Measurements from ENCODE around the gene HACD2.

The HACD2 gene

DNA sequence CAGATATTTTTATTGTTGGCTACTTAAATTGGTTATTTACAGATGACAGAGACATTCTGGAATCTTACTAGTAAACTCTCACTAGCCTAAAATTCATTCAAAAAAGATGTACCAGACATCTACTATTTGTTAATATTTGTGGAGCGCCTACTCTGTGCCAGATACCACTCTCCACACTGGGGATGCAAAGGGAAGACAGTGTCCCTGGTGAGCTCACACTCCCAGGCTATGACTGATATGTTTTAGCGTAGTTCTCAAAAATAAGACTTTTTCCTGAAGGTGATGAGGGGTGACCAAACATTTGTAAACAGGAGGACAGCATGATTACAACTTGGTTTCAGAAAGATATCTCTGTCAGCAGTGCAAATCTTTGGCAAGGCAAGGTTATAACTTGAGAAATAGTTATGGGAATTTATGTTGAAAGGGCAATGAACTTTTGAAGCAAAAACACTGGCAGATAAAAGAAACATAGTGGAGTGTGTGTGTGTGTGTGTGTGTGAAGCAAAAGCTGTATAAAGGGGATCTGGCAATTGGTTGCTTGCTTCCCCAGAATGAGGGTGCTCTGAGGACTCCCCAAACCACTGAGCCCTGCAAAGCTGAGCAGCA, 51.2 kb downstream of the HACD2 start:
- FAIRE-seq: no peak
- DNase-seq (ENCODE audit: insufficient read length, low spot score): no peak

DNA sequence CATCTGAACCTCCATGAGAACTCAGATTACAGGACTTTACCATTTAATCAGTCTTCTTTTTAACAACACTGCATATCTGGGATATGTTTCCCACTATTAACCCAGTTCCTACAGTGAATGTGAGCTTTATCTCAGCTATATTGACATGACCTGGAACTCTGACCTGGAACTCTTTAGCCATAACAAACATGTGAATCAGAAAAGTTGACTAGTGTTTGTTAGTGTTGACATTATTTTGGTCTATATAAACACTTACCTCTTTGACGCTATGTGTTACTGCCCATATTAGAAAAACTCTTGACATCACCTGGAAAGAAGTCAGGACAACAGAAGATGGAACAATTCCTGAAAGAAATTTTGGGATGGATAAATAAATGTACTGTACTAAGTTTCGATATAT, 56.7 kb downstream of the HACD2 start:
- no peak for FAIRE-seq

DNA sequence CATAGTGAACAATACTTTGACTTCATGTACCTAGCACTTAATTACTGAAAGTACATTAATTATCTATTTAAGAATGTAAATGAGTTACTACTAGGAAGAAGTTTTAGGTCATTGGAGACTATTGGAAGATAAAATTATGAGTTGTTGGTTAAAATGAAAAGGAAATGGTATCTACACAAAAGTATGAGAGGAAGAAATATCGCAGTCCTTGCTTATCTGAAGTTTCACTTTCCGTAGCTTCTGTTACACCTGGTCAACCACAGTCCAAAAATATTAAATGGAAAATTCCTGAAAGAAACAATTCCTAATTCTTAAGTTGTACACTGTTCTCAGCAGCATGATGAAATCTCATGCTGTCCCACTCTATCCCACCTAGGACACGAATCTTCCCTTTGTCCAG, 57.8 kb downstream of the HACD2 start:
- no peak for DNase-seq (ENCODE audit: insufficient read length, low spot score)
- FAIRE-seq: no peak

More for the DNA sequence above, 56.7 kb downstream of the HACD2 start:
- DNase-seq (ENCODE audit: insufficient read length, low spot score): no peak

DNA sequence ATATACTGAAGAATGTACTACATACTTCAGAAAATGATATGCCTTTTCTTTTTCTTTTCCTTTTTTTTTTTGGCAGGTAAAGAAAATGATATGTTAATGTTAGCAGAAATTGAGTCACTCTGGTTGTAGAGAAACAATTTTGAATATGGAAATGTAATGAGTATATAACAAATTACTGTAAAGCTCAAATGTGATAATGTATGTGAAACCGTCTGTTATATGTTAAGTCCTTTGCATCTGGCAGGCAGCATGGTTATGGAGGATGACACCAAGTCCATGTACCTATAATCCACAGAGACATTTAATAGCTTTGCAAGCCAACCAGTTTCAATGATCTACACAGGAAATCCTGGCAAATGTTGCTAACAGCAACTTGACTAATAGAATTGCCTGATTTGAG, 58.4 kb downstream of the HACD2 start:
- FAIRE-seq (no peak), DNase-seq (ENCODE audit: insufficient read length, low spot score) (no peak)

DNA sequence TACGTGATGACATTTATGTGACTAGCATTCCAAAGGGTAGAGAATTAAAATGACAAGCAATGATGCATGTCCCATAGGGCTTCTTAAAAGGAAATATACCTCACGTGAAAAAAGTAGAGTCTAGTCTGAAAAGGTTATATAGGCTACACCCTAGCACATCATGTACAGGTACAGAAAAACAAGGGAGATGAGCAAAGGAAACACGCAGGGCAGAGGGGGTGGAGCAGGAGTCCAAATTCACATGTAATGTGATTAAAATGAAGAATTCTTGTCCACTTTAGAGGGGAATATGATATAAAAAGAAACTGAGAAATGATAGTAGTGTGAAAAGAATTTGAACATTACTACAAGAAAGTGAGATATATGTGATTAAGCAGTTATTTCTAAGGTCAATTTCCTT, 59.4 kb downstream of the HACD2 start:
- FAIRE-seq: no peak

DNA sequence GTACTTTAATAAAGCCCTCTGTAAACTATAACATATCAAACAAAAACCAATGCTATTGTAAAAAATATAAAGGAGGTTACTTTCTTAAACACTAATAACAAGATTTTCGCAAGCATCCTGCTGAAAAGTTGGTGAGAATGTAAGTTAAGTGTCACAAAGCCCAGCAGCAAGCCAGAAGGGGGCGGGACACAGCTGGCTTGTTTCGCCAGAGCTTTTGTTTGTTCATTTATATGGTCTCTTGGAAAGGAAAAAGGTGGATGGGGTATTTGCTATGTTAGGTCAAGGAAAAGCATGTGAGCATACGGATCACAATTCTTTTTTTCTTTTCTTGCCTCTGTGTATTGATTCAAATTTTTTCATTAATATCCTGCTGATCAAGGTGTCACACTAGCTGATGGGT, 59.9 kb downstream of the HACD2 start:
- DNase-seq (ENCODE audit: insufficient read length, low spot score) (no peak), FAIRE-seq (no peak)

More for the DNA sequence above, 59.4 kb downstream of the HACD2 start:
- DNase-seq (ENCODE audit: insufficient read length, low spot score): no peak

DNA sequence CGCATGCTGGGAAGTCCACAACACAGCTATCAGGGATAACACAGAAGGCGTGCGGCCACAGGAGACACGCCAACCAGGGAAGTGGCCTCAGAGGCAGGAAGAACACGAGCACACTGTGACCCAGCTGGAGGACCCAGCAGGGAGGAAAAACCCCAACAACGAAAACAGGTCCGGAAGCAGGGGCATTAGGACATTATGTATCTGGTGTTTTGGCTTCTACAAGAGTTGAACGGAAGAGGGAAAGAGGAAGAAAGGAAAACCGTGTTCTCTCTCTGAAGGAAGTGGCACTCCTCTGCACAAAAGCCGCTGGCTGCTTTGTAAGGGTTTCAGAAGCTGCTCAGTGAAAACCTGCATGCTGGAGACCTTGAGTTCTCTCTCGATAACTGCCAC, 61.8 kb downstream of the HACD2 start:
- FAIRE-seq: no peak
- no peak for DNase-seq (ENCODE audit: insufficient read length, low spot score)

DNA sequence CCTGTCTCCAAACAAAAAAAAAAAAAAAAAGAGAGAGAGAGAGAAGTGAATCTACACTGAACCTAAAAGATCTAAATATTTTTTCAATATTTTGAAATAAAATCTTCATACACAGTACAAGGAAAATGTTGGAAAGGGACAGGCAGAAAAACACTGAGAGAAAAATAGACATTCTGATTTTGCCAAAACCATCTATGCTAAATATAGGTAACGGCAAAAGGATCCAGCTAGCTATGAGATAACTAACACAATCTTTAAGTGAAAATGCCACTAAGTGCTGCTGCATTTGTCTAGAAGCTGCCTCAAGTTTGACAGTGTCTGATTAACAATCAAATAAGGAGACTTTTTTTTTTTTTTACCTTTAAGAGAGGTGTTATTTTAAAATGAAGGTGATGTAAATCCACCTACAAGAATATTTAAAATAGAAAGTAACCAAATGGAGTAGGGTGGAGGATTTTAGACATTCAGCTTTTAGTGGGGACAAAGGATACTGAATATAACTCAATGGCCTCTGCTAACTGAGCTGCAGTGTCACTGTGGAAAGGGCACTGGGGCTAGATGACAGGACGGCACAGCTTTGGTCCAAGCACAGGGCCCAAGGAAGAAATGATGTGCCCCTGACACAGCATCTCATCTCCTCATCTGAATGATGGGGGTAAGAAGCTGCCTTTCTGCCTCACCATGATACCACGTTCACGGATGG, 62.4 kb downstream of the HACD2 start:
- no peak for FAIRE-seq

DNA sequence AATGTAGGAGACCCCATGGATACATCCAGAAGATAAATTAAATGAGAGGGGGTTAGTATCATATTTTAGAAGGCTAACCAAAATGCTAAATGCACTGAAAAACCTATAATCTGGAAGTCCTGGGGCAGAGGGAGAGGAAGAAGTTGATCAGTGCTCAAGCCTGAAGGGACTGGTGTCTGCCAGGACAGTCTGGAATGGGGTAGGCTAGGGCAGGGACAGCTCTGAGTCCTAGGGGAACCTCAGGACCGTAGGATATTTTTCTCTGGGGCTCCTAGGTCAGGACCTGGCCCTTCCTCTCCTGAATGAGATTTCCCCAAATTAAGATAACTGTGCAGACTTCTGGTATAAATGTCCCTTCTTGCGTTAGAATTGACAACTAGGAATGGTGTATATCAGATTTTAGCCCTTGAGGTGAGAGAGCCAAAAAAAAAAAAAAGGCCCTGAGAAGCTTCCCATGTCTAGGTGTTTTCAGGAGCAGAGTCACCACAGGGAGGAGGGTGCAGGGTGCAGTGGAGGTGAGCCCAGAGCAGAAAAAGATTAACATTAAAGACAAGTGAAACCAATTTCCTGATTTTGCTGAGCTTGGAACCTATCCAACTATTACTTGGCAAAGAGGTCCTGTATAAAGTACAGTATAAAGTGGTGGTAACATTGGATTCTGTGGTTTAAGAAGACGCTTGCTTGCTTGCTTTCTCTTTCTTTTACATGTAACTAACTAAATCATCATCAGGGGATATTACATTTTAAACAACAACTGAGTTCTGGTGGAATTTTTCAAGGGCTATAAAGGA, 63.5 kb downstream of the HACD2 start:
- DNase-seq (ENCODE audit: insufficient read length, low spot score): no peak
- no peak for FAIRE-seq

More for the DNA sequence above, 62.4 kb downstream of the HACD2 start:
- no peak for DNase-seq (ENCODE audit: insufficient read length, low spot score)

DNA sequence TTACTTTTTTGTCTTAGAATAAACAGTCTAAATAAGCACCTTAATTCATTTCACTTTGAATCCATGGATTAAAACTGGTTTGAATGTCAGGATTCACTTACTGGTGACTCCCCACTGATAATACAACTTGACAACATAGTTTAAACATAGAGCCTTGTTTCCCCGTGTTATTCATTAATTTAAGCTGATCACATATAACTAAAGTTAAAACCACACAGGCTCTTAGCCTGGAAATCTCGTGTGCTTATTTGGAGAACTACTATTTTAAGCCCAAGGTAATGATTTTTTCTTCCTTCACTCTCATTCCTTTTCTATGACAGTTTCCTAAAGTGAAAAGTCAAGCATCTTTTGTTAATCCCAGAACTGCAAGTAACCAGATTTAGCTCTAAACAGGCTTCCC, 64.2 kb downstream of the HACD2 start:
- no peak for DNase-seq (ENCODE audit: insufficient read length, low spot score)

DNA sequence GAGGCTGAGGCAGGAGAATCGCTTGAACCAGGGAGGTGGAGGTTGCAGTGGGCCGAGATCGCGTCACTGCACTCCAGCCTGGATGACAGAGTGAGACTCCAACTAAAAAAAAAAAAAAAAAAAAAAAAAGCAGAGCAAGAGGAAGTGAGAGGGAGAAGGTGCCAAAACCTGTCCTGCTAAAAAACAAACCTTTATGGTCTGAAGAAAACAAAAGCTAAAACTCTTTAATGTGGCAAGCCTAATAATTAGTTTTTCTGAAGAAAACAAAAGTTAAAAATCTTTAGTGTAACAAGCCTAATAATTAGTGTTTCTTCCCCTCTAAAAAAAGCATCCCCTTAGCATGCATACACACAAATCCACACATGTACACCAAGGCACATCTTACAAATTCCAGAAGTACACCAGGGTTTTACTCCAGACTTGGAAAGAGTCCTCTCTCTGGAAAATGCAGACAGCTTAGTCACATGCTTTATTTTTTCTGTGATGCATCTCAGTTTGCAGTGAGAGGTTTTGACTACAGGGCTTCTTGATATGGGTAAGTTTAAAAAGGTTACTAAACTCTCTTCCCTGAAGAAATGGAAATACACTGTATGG, 65.9 kb downstream of the HACD2 start:
- FAIRE-seq: no peak
- no peak for DNase-seq (ENCODE audit: insufficient read length, low spot score)

More for the DNA sequence above, 64.2 kb downstream of the HACD2 start:
- no peak for FAIRE-seq

DNA sequence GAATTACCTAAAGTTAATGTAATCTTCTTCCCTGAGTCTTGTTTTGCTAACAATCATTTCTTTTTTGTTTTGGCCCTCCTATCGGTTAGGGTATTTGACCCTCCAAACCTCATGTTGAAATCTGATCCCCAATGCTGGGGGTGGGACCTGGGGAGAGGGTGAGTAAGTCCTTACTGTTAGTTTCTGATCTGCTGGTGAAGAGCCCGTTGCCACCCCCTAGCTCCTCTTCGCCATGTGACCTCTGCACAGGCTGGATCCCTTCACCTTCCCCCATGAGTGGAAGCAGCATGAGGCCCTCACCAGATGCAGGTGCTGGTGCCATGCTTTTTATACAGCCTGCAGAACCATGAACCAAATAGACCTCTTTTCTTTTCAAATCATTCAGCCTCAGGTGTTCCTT, 73.1 kb downstream of the HACD2 start:
- FAIRE-seq (no peak), DNase-seq (ENCODE audit: insufficient read length, low spot score) (no peak)

DNA sequence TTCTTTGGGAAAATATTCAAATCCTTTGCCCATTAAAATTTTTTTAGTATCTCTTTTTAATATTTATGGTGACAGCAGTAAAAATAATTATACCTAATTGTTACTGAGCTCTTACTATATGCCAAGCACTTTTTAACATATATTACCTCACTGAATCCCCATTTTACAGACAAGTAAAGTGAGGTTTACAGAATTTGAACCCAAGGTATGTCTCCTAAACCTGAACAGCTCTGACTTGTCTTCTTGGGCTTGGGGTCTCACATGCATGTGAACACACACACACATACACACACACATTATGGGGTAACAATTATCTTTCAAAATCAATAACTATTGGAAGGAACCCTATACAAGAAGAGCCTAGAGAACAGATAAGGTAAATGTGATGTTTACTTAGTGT, 73.8 kb downstream of the HACD2 start:
- no peak for FAIRE-seq
- no peak for DNase-seq (ENCODE audit: insufficient read length, low spot score)

DNA sequence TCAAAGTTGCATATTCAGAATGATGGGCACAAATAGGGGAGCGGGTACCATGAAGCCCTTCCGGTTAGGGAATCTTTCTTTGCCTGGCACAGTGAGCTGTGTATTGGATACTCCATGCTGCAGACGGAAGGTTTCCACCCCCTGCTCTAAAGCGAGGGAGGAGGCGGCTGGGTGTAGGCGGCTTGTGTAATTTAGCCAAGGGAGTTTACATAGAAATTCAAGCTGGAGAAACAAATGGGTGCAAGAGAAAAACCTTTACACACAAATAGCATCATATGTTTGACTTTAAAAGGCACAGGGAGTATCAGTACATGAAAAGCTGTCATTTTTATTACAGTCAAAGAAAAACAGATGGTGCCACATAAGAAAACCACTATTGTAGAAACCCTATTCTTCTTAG, 76.7 kb downstream of the HACD2 start:
- DNase-seq (ENCODE audit: insufficient read length, low spot score) (no peak), FAIRE-seq (no peak)

DNA sequence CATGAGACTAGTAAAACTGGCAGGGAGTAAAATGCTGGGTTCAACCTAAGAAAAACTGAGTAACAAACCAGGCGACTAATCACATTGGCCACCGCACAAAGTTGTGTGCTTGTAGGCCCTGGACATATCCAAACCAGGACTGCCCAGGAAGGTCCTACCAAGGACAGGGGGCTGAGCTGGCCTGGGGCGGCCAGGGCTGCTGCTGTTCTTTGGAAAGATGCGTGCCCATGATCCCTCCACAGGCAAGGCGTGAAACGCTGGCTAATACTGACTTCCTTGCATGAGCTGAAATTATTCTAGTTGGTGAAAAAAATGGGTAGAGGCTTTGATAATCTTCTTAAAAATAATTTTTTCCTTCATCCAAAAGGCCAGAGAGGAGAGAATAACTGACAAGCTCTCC, 79.0 kb downstream of the HACD2 start:
- no peak for DNase-seq (ENCODE audit: insufficient read length, low spot score)
- FAIRE-seq: no peak

DNA sequence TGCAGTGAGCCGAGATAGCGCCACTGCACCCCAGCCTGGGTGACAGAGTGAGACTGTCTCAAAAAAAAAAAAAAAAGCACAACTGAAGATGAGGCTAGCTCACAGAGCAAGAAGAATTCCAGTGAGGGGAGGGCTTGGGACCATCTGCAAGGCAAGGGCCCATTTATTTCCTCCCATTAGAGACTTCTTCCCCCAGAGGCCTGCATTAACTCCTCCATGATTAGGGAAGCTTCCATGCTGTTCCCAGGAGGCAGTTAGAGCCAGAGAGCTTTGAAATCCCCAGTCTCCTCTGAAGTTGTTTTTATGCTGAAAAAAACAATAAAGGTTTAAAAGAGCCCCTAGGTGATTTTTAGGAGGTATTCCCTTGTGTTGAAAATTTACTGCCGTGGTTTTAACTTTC, 81.7 kb downstream of the HACD2 start:
- no peak for FAIRE-seq
- no peak for DNase-seq (ENCODE audit: insufficient read length, low spot score)

DNA sequence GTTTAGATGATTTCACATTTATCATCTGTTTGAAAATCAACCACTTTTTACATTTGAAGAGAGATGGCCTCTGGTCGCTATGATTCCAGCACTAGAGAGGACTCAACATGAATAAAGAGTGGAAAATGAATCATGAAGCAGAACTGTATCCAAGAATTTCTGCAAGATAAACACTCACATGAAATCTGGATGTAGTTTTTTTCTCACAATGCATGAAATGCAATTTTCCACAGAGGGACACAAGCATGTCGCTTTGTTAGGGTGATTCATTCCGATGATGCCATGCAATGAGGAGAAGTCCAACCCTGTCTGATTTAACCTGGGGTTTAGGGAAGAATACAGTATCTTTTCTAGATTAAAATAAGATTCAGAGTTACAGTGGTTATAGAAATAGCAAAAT, 85.5 kb downstream of the HACD2 start:
- FAIRE-seq: no peak

DNA sequence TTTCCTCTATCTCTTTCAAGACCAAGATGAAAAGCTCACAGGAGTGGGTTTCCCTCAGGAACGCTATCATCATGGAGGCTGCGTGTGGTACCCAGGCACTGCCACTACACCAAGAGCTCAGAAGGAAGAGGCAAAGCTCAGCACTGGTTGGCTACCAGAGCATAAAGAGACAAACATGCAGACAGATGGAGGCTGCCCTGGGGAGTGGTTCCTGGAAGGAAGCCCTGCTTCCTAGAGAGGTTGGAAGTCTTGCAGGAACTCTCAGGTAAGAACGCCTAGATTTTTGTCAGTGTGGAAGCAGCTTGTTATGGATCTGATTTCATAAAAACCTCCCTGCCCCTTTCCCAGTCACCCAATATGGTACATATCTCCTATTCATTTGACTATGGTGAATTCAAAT, 86.1 kb downstream of the HACD2 start:
- FAIRE-seq (no peak), DNase-seq (ENCODE audit: insufficient read length, low spot score) (no peak)

More for the DNA sequence above, 85.5 kb downstream of the HACD2 start:
- DNase-seq (ENCODE audit: insufficient read length, low spot score): no peak

DNA sequence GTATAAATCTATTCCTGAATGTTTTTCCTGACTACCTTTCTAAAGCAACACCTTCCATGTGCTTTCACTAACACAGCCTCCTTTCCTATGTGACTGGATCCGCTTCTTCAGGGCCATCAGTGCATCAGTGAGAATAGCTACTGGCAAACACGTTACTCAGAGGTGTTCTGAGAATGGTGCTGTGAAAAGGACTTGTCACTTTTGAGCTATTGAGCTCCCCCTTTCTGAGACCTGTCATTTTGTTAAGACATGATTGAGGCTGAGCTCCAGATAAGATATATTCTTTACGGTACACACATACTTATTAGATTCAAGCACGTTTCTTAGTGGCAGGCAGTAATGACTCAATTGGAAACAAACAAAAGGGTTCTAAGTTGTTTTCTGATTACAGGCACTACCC, 90.9 kb downstream of the HACD2 start:
- DNase-seq (ENCODE audit: insufficient read length, low spot score) (no peak), FAIRE-seq (no peak)

DNA sequence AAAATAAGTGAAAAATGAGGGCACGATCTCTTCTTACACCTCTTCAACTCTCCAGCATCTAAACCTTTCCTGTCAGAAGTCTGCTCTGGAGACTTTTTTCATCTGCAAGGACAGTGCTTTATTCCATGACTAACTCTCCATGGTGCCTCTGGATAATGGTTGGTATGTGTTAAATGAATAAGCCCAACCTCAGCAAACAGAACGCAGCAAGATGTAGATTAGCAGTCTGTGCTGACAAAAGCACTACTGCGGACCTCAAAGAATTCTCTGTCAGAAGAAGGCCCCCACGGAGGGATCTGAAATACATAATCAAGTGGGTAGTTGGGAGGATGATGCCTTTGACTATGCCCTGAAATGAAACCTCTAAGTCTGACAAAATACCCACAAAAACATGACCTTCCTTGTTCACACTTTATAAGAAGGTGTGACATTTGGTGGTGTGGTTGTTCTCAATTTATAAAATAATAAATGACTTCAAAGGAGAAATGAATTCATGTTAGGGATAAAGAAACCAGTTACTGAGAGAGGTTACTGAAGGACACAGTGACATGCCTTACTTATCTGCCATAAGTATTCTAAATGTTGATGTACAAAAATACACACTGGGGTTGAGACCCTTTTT, 92.8 kb downstream of the HACD2 start:
- FAIRE-seq (no peak), DNase-seq (ENCODE audit: insufficient read length, low spot score) (no peak)

DNA sequence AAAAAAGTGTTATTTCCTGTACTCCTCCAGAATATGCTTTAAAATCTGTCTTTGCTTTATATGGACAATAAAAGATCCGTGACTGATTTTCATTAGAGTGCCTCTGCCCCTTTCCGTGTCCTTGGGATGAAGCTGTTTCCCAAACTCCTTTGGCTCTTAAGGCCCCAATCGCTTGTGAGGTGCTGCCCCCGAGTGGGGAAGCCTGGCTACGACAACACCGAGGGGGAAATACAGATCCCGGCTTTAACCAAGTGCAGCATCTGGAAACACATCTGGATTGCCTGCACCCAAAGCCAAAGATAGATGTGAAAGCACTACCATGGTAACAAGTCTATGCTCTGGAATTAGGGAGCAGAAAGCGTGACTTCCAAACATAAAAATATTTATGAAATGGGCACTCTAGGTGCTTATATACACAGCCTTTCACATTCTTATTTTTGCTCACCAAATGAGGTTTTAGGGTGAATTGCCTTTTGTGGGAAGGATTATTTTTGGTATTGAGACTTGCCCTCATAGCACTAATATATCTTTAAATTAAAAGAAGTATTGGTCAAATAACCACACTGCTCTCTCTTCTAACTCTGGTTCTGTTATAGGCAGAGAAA, 95.4 kb downstream of the HACD2 start:
- DNase-seq (ENCODE audit: insufficient read length, low spot score): peak; percentile 75
- no peak for FAIRE-seq

Measured in HTR-8/SVneo (cell line).